Epidermal melanocyte (primary cell): ENCODE results near the gene EFNA2.
"Not testable (repeated sequence)": the region's sequence is repeated elsewhere in the genome, so short reads cannot be mapped to it uniquely, and the experiment has no call there.

Experiments used
- DNase-seq: peaks from one replicate; pipeline ENCODE4 v3.0.0; 2011; ENCODE audit warnings: low spot score; ENCODE audit not compliant: insufficient read length

Gene EFNA2

DNA sequence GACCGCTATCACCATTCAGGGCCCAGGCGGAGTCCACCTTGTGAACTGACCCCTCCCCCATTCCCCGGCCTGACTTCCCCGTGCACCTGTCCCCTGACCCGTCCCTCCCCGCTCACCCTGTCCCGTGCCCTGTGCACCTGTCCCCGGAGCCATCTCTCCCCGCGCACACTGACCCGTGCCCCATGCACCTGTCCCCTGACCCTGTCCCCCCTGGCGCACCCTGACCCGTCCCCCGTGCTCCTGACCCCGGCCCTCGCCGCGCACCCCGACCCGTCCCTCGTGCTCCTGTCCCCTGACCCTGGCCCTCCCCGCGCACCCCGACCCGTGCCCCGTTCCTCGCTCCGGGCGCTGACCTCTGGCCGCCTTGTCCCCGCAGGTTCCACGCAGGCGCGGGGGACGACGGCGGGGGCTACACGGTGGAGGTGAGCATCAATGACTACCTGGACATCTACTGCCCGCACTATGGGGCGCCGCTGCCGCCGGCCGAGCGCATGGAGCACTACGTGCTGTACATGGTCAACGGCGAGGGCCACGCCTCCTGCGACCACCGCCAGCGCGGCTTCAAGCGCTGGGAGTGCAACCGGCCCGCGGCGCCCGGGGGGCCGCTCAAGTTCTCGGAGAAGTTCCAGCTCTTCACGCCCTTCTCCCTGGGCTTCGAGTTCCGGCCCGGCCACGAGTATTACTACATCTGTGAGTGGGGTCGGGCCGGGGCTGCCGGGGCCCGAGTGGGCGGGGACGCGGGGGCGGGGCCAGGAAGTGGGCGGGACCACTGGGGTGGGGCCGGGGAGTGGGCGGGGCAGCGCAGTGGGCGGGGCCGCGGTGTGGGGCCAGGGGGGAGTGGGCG lies 9.7 kb downstream of the EFNA2 start:
- no peak for DNase-seq

DNA sequence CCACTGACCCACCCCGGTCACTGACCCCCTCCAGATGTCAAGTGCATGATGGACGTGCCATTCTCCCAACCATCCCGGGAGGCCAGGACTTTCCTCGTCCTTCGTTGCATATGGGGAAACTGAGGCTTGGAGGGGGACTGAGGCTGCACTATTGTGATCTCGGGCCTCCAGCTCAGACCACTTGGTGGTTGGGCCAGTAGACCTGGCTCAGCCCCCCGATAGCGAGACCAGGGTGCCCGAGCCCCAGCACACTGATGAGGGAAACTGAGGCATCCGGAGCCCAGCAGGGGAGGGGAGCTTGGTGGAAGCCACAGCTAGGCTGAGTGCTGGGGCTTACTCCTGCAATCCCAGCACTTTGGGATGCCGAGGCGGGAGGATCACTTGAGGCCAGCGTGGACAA lies 10.4 kb downstream of the EFNA2 start:
- DNase-seq = no peak

DNA sequence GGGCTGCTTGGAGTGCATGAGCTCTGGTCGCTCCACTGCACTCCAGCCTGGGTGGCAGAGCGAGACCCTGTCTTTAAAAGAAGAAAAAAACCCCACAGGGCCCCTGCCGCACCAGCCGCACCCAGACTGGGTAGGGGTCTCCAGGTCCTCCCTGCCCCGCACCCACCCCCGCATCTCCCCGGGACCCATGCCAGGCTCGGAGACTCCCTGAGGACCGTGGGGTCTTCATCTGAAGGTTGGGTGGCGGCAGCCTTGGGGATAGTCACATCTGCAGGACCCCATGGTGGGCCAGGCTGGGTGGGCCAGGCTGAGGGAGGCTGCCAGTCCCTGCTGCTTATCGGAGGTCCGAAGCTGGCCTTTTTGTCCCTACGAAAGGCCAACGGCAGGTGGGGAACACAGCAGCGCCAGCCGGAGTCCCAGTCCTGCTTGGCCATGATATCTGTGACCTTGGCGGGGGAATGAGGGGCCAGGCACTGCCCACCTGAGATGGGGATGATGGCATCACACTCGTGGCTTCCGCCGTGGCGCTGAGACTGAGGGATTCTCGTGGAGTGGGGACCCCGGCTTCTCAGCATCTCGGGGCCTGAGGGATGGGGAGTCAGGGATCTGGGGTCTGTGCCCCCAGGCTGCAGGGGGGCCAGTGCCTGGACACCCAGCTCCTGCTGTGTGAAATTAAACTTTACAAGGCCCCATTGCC lies 11.1 kb downstream of the EFNA2 start:
- DNase-seq = no peak

DNA sequence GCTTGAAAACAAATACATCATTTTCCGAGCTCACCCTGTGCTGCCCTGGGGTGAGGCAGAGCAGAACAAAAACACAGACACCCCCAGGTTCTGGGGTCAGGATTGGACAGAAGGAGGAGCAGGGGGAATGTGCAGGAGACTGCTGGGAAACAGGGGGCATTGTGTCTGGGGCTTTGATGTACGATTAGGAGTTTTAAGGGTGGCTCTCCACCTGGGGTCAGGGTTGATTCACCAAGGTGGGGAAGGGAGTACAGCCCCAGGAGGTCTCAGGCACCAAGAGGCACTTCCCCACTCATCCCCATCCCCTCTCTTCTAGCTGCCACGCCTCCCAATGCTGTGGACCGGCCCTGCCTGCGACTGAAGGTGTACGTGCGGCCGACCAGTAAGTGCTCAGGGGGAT lies 12.6 kb downstream of the EFNA2 start:
- DNase-seq = no peak

DNA sequence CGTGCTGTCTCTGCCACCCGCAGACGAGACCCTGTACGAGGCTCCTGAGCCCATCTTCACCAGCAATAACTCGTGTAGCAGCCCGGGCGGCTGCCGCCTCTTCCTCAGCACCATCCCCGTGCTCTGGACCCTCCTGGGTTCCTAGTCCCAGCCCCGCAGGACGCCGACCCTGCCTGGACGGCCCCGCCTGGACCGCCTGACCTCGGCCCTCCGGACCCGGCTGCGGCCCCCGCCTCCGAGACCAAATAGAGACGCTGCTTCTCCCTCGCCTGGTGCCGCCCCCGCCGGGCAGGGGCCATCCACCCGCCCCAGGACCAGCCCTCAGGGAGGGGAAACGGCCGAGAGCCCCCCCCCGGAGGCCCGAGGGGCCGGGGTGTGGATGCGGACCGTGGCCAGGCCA lies 14.1 kb downstream of the EFNA2 start:
- no peak for DNase-seq

DNA sequence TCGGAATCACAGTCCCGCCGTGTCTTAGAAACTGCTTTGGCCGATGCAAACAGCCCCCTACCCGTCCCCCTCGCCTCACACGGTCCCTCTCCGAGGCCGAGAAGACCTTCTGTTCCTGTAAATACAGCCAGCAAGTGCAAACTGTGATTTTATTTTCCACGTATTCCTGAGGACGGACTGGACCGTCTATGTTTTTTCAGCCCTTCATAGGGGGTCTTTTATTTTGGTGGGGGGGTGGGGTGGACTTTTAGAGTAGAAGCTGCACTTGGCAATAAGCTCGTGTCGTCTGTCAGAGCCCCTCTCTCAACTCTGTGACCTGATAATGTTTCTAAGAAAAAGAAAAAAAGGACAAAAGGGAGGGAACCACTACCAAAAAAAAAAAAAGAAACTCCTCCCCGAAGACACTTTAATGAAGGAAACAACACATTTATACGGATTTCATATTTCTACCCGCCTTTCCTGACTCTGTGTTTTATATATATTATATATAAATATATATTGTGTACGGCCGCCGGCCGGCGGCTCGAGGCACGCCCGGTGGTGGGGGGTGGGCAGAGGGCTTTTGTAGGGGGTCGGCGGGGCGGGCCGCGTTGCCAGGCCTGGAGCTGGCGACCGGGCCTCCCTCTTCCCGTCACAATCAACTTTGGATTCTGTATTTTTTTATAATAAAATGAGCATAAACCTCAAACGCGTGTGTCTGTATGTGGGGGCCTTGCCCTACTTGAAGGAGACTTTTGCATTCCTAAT lies 15.2 kb downstream of the EFNA2 start:
- DNase-seq = no peak

DNA sequence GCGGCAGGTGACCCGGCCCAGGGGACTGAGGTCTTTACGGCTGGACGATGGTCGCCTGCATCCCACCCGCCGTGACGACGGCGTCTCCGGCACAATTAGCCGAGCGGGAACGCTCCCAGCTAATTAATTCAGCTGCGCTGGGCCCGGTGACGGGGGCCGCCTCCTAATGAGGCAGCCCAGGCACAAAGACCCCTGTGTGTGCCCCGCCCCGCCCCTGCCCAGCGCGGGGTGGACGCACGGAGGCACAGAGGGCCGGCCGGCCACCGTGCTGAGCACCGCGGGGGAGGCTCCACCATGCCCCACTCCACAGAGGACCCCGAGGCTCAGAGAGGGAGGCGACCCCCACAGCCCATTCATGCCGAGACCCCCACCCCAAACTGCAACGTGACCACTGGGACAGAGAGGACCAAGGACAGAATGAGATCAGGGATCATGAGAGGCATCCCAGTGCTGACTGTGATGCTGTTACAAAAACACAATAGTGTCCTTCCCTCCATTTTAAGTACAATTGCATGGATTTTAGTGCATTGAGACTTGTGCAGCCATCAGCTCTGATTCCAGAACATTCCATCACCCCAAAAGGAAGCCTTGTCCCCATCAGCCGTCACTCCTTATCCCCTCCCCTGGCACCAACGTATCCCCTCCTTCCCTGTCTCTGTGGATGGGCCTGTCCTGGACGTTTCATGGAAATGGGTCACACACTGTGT lies 17.0 kb downstream of the EFNA2 start:
- no peak for DNase-seq

DNA sequence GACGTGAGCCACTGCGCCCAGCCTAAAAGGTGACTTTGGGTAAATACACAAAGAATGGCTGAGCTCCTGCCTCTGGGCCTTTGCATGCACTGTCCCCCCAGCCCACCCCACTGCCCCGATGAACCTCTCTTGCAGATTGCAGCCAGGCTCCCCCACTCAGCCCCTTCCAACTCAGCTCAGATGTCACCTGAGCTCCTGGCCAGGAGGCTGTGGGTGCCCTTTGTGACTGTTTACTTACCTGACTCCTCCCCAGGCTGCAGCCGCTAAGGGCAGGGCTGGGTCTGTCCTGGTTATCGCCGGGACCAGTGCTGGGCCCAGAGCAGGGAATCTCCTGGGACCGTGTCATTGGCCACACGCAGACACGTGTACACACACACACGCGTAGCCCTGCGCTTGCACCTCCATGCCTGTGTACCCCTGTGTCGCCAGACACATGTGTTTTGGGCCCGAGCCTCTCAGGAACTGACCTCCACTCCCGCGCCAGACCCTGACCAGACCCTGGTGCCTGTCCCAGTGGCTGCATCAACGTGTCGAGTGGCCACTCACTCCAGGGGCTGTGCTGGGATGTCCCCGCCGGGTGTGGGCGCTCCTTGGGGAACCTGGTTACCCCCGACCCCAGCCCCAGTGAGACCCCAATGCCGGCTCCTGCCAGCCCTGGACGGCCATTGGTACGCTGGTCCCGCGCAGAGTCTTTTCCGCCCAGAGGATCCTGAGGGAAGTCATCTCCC lies 18.7 kb downstream of the EFNA2 start:
- no peak for DNase-seq

DNA sequence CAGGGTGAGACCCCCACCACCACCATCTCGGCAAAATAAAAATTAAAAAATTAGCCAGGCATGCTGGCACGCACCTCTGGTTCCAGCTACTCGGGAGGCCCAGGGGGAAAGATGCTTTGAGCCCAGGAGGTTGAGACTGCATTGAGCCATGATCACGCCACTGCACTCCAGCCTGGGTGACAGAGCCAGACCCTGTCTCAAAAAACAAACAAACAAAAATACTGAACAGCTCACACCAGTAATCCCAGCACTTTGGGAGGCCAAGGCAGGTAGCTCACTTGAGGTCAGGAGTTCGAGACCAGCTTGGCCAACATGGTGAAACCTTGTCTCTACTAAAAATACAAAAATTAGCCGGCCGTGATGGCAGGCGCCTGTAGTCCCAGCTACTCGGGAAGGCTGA lies 19.7 kb downstream of the EFNA2 start:
- not testable (repeated sequence) for DNase-seq

DNA sequence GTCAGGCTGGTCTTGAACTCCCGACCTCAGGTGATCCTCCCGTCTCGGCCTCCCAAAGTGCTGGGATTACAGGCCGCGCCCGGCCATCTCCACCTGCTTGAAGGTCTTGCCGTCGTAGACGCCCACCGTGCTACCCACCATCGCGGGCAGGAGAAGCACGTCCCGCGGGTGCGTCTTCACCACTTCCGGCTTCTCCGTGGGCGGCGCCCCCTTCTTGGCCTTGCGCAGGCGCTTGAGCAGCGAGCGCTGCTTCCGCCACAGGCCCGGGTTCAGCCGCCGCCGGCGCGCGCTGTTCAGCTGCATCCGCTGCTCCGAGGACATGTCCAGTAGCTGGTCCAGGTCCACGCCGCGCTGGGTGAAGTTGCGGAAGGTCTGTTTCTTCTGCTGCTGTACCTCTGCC lies 21.6 kb downstream of the EFNA2 start:
- DNase-seq = no peak

DNA sequence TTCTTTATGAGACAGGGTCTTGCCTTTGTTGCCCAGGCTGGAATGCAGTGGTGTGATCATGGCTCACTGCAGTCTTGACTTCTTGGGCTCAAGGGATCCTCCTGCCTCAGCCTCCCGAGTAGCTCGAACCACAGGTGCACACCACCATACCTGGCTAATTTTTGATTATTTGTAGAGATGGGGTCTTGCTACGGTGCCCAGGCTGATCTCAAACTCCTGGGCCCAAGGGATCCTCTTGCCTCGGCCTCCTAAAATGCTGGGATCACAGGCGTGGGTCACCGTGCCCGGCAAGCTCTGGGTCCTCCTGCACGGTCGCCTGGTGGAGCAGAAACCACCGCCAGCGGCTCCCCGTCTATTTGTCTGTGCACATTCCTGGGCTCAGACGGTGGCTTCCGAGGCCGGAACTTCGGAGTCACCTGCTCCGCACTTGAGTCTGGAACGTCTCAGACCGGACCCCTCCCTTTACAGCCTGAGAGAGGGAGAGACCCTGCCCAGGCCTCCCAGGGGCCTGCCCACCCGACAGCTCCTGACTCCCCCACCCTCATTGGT lies 22.2 kb downstream of the EFNA2 start:
- DNase-seq = no peak

DNA sequence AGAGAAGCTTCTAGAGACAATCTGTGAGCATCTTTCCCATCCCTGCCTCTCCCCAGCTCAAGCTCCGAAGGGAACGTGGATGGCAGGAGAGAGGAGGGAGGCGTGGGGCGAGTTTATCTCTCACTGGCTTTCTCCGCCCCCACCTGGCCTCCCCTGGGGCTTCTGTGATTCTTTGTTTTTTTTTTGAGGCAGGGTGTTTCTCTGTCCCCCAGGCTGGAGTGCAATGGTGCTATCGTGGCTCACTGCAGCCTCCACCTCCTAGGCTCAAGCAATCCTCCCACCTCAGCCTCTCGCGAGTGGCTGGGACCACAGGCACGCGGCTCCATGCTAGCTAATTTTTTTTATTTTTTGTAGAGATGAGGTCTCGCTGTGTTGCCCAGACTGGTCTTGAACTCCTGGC lies 23.0 kb downstream of the EFNA2 start:
- no peak for DNase-seq

DNA sequence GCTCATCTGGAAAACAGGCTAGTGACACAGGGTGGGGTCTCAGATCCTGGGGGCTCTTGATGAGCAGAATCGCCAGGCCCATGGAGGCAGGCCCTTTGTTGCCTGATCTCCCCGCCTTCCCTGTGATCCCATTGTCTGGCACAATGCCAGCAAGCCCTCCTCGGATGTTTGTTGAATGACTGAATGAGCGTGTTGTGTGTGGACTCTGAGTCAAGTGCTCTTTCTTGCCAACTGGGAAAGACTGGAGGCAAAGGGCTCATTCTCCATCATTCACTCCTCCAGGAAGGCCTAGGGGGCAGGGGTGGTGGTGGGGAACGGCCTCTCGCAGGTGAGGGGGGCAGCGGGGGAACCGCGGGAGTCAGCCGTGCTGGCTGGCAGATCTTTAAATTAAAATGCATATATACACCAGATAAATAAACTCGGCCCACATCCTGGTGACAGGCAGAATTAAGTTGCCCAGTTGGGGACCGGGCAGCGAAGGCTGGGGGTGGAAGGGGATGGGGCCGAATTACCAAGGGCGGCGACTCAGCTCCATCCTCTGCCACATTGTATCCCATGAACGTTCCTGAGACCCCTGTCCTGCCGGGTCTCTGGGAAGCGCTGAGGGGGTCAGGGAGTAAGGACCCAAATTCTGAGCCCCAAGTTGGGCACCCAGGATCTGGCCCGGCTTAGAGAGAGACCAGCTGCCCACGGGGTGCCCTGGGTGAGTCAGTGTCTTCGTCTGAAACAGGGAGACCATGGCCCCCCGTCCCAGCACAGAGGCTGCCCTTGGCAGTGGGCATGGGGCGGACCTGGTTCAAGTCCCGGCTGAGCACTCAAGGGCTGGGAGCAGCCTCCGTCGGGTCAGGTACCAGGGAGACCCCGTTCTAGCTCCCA lies 24.5 kb downstream of the EFNA2 start:
- DNase-seq = no peak

DNA sequence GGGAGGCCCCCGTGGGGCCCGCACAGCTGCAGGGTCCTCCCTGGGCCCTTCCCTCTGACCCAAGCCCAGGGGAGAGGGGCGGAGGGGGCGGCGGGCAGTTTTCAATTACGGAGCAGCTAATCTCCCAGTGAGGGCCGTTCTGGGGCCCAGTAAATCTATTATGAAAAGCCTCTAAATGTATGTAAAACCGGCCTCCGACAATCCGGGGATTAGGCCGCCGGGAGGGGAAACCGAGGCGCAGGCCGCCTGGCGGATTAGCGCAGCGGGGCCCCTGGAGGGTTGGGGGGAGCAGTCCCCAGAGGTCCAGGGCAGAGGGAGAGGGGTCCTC lies 25.1 kb downstream of the EFNA2 start:
- no peak for DNase-seq

DNA sequence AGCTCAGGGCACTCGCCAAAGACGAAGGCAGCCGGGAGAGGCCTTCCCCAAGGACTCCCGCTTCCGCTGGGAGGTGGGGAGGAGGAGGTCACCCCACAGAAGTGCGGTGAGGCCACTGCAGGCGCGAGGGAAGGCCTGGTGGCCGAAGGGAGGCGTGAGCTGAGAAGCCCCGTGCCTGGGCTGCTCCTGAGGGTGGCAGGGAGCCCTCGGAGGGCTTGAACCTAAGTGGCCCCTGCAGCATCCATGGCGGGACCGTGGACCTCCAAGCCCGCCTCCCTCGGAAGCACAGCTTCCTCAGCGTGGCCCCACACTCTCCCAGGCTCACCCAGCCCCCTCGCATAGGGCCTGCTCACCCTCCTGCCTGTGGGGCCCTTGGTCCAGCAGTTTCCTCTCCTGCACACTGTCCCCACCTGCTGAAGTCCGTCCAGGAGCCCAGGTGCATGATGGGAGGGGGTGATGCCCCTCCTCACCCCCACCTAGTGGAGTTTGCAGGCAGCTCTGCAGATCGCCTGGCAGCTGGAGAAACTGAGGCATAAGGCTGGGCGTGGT lies 25.9 kb downstream of the EFNA2 start:
- no peak for DNase-seq

DNA sequence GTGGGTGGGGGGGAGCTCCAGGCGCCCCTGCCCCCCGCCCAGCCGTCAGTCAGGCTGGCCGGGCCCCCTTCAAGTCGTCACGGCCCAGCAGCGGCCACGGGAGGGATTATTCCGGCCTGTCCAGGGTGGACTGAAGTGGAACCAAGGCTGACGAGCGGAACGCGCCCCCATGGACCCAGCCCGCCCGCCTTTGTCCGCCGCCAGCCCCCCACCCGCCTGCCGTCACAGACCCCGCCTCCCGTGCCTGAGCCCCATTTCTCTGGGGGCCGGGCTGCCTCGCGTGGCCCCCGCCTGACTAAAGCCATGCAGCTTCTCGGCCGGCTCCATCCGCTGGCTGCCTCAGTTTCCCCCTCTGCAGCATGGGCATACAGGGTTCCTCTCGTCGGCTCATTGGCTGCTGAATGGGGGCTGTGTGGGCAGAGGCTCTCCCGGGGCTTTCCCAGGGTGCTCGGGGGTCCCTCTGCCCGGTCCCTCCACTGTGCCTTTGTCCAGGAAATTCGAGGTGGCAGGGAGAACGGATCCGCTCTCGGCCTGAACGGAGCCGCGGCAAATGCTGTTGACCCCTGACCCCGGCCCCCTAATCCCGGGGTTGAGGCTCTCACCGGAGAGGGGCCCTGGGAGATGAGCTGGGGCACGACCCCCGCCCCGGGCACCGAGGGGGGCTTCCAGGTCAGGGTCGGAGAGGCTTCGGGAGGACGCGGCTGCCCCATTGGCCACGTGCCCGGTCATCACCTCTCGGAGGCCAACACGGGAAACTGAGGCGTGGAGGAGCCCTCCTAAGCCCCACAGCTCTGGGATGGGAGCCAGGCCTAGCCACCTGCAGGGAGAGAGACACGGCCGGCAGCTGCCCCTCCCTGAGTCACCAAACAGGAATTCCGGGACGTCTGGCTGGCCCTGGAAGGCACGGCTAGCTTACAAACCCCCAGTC lies 27.4 kb downstream of the EFNA2 start:
- no peak for DNase-seq

DNA sequence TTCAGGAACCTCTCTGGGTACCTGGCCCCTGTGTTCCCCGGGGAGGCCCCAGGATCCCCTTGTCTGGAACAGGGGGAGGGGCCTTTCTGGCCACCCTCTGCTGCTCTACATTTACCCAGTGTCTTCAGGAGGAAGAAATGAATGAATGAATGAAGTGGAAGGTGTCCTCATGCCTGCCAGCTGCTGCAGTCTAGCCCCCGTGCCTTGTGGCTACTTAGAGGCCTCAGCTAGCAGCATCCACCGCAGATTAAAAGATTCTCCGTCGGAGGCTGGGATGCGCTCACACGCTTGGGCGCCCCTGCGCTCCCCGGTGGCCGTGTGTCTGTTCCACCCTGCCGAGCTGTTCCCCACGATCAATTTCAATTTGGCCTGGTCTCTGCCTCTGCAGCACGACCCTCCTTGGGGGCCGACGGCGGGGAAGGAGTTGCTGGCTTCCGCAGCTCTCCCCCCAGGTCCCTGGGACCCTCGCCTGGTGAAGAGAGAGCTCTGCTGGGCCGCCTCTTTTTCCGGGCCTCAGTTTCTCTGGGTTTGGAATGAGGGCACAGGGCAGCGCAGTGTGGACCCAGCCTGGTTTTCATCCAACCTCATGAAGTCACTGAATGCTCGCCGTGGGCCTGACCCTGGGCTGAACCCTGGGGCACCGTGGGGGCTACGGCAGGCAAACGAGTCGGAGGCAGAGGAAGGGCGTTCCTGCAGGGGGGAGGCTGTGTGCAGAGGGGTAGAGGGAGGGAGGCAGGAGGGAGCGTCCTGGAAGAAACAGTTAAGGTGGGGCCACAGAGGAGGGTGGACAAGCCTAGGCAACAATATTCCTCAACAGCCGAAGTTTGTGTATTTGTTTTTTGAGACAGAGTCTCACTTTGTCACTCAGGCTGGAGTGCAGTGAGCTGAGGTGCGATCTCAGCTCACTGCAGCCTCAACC lies 28.3 kb downstream of the EFNA2 start:
- no peak for DNase-seq
